Esophagus mucosa (tissue), 1 donor: Measurements from ENCODE around the gene GPRC5B. TPM values are rescaled to one million over a fixed set of nuclear protein-coding genes. Genes with fewer than 3 reads are reported as not detected.

Experiments used
- ATAC-seq: fragments of 200-7000 bp; cut with Tn5 transposase; one replicate; pipeline ENCODE4 v1.9.1; 2020
- total RNA-seq: library from RNA; stranded (reverse); gene quantifications from one replicate; pipeline ENCODE4 v1.2.4, GENCODE V29; 2023
- donor health status: DM: yes; HTN: yes; CAD: no.

Gene GPRC5B
- total RNA-seq, 1 donor from 2014 or later: 3.1 TPM

DNA sequence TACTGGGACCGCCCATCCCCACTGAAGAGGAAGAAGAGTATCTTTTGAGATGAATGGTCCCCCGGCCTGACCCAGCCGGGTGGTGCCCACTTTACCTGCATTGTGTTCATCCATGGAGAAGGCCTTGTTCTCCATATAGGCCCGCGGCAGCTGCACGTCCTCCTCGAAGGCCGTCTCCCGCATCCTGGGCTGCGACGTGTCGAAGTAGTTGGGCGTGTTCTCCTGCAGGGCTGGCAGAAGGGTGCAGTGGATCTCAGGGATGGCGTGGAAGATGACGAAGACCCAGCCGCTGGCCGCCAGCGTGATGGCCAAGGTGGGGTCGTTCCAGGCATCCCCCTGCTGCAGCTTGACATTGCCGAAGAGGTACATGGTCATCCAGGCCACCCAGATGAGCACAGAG, 12.9 kb downstream of the GPRC5B start:
- no peak for ATAC-seq

GRCh38 chr16:19868421-19868820, 16.2 kb downstream of the GPRC5B start:
- no peak for ATAC-seq

GRCh38 chr16:19864566-19864965, 20.1 kb downstream of the GPRC5B start:
- no peak for ATAC-seq

GRCh38 chr16:19863990-19864389, 20.7 kb downstream of the GPRC5B start:
- no peak for ATAC-seq

DNA sequence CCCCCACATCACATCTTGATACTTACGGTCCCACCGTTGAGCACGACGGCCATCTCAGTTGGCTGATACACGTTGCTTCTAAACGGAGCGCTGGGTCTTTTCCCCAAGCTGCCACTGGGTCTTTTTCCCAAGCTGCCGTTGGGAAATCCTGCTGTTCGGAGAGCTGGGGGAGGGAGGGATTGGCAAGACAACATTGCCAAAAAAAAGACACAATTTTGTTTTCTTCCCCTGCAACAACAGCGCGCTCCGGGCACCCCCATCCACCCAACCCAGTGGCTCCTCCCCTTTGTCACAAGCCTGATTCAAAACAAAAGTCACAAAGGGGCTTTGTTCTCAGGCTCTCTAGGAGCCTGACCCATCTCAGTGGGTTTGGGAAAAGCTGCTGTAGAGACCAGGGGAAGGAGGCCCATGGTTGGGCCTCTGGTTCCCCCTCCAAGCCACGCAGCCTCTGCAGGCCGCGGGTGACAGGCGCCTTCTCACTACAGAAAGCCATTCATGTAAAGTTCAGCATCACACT, 22.8 kb downstream of the GPRC5B start:
- no peak for ATAC-seq

GRCh38 chr16:19861133-19861532, 23.5 kb downstream of the GPRC5B start:
- no peak for ATAC-seq

DNA sequence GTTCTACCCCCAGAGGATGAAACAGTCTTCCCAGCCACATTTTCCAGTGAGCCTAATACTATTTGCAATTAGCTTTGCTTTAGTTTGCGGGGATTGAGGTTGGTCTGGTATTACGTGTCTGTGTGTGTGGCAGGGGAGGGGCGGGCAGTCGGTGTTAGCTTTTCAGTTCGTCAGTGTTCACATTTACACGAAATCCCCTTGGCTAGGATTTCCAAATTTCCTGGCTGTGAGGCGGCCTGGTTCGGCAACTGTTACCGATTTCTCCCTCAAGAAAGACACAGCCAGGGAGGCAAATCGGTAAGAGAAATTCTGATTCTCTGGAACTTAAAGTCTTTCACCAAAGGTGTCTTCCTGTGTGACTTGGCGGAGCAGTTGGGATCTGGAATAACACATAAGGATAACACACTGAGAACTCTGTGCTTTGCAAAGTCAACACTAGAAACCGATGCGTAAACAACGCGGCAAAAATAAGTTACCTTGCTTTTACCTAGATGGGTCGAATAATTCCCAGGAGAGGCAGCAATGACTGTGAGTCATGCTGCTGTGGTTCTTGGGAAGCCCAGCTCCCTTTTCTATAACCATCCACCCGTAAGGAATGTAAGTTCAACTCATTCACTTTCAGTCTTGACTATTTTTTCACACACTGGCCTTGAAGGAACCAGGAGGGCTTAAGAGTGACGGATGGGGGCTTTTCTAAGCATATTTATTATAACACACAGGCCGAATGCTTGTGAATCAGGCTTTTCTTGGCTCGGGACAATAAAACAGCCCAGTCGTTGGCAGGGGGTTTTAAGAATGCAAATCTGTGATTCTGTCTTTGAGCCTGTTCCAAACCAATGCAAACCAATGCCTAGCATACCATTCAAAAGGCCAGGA, 24.2 kb downstream of the GPRC5B start:
- ATAC-seq: no peak

- ATAC-seq: no peak
Observed at GRCh38 chr16:19859603-19860002, 25.0 kb downstream of the GPRC5B start.

- no peak for ATAC-seq
Observed at GRCh38 chr16:19859166-19859565, 25.5 kb downstream of the GPRC5B start.

GRCh38 chr16:19858340-19859018, 26.2 kb downstream of the GPRC5B start:
- ATAC-seq: no peak

GRCh38 chr16:19857593-19858339, 26.9 kb downstream of the GPRC5B start:
- ATAC-seq: no peak

GRCh38 chr16:19856120-19856519, 28.5 kb downstream of the GPRC5B start:
- no peak for ATAC-seq

GRCh38 chr16:19854543-19854876, 30.1 kb downstream of the GPRC5B start:
- ATAC-seq: no peak

- no peak for ATAC-seq
Observed at GRCh38 chr16:19853742-19854542, 30.7 kb downstream of the GPRC5B start.

GRCh38 chr16:19853132-19853741, 31.4 kb downstream of the GPRC5B start:
- no peak for ATAC-seq

- ATAC-seq: no peak
Observed at GRCh38 chr16:19851476-19851875, 33.2 kb downstream of the GPRC5B start.

DNA sequence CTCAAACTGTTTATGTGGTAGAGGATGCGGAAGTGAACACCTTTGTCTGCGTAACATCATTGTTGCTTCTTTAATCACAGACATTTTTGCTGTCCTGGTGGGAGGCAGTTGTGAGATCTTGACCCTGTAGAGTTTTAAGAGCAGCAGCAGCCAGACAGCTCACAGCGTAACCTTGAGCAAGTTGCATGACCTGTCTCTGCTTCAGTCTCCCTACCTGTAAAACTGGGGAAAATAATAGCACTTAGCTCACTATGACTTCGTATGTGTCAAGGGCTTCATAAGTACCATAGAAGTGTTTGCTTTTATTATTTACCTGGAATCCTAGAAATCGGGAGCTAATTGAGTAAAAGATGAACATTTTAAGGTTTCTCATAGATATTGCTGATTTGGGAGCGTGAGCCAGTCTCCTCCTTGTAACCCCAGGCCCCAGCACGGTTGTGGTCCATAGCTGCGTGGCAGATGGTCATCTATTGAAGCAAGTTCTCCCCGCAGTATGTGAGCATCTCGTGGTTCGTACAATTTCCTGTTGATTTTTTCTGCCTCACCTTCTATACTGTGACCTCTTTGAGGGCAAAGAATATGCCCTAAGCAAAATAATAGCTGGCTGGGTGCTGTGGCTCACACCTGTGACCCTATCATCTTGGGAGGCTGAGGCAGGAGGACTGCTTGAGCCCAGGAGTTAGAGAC, 34.4 kb downstream of the GPRC5B start:
- ATAC-seq: no peak

DNA sequence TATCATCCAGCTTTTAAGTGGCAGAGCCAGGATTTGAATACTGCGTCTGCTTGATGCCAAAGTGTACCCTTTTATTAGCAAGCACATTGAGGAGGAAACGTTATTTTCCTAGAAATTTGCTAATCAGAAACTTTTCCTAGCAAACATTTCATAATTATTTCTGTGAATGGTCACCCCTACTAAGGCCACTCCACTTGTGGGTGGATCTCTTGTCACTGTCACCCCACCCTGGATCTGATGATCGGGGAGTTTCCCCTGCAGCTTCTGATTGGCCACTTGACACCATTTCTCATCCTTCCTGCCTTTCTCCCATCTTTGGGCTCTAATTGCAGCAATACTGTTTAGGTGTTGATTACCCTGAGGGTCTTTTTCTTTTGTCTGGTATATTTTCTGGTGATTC, 35.9 kb downstream of the GPRC5B start:
- no peak for ATAC-seq

GRCh38 chr16:19846436-19846835, 38.2 kb downstream of the GPRC5B start:
- no peak for ATAC-seq

GRCh38 chr16:19844945-19845641, 39.6 kb downstream of the GPRC5B start:
- ATAC-seq: no peak

- ATAC-seq: no peak
Observed at GRCh38 chr16:19843371-19843770, 41.3 kb downstream of the GPRC5B start.
